GM23338 (cell line): ENCODE results near the gene CCDC177.

Experiments used
- CREB1 ChIP-seq: fragments of 250-450 bp; sonication (Bioruptor Pico); IDR thresholded peaks from 2 replicates; pipeline ENCODE4 v1.5.0; 2020; ENCODE audit warnings: low read depth, mild to moderate bottlenecking, moderate library complexity
- EZH2 ChIP-seq: fragments of 200-600 bp; sonication (generic); IDR thresholded peaks from one replicate; pipeline ENCODE4 v1.8.0; 2017; ENCODE audit warnings: antibody characterized with exemption, mild to moderate bottlenecking, low read depth; ENCODE audit not compliant: unreplicated experiment
- EZH2phosphoT487 ChIP-seq: fragments of 200-600 bp; sonication (generic); IDR thresholded peaks from one replicate; pipeline ENCODE4 v1.8.1; 2018; ENCODE audit warnings: antibody characterized with exemption; ENCODE audit not compliant: unreplicated experiment
- JUNB ChIP-seq: IDR thresholded peaks from one replicate; pipeline ENCODE4 v1.6.1; 2016; ENCODE audit warnings: antibody characterized with exemption; ENCODE audit not compliant: unreplicated experiment
- NANOG ChIP-seq: IDR thresholded peaks from 2 replicates; pipeline ENCODE4 v1.6.1; 2016; ENCODE audit warnings: antibody characterized with exemption, borderline replicate concordance
- POLR2AphosphoS5 ChIP-seq: IDR thresholded peaks from 2 replicates; pipeline ENCODE4 v1.6.1; 2016; ENCODE audit warnings: antibody characterized with exemption, low read depth
- STAT1 ChIP-seq: IDR thresholded peaks from one replicate; pipeline ENCODE4 v1.6.1; 2016; ENCODE audit warnings: antibody characterized with exemption; ENCODE audit not compliant: unreplicated experiment
- ZNF114 ChIP-seq: fragments of 250-450 bp; sonication (Bioruptor Pico); IDR thresholded peaks from 2 replicates; pipeline ENCODE4 v1.5.0; 2020; ENCODE audit warnings: mild to moderate bottlenecking, moderate library complexity
- ZNF331 ChIP-seq: fragments of 250-450 bp; sonication (Bioruptor Pico); IDR thresholded peaks from 2 replicates; pipeline ENCODE4 v1.5.0; 2020; ENCODE audit warnings: low read depth, mild to moderate bottlenecking, moderate library complexity
- TF ChIP-seq, protein P1 (sequence below), 2 experiments: fragments of 200-600 bp in 1 of 2; sonication (generic) in 1 of 2; conservative IDR thresholded peaks; 2 replicates each; pipeline versions ENCODE4 v1.5.1 to v1.6.1; 2016 to 2017; ENCODE audit warnings: antibody characterized with exemption in 2 of 2, low read depth in 2 of 2, mild to moderate bottlenecking in 2 of 2, moderate library complexity in 1 of 2
- TF ChIP-seq, protein P2 (sequence below): IDR thresholded peaks from 2 replicates; pipeline ENCODE4 v1.6.1; 2016; ENCODE audit warnings: antibody characterized with exemption
- TF ChIP-seq, protein P3 (sequence below): IDR thresholded peaks from one replicate; pipeline ENCODE4 v1.6.1; 2018; ENCODE audit warnings: antibody characterized with exemption; ENCODE audit not compliant: unreplicated experiment

DNA sequence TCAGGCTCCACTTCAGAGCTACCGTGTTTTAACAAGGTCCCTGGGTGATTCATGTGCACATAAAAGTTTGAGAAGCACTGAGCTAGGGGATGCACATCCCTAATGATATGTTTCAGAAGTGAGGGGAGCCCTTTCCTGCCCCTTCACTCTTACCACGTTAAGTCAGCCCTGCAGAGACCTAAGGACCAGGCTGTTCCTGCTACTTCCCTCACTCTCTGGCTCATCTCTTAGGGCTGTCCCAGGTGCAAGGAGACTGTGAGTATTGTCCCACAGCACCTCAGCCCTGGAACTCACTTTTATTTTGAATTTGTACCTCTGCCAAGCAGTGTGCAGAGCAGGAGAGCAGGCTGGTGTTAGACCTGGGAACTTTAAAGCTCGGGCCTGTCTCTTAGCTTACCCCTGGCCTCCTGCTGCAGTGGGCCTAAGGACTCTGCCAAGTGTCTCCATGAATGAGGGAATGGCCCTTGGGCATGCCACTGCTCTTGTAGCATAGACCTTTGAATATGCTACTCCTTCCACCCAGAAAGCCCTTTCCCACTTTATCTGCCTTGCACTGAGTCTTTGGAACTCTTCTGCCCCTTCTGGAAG is 25.7 kb upstream of the CCDC177 start:
- TF ChIP-seq, protein P1, sequence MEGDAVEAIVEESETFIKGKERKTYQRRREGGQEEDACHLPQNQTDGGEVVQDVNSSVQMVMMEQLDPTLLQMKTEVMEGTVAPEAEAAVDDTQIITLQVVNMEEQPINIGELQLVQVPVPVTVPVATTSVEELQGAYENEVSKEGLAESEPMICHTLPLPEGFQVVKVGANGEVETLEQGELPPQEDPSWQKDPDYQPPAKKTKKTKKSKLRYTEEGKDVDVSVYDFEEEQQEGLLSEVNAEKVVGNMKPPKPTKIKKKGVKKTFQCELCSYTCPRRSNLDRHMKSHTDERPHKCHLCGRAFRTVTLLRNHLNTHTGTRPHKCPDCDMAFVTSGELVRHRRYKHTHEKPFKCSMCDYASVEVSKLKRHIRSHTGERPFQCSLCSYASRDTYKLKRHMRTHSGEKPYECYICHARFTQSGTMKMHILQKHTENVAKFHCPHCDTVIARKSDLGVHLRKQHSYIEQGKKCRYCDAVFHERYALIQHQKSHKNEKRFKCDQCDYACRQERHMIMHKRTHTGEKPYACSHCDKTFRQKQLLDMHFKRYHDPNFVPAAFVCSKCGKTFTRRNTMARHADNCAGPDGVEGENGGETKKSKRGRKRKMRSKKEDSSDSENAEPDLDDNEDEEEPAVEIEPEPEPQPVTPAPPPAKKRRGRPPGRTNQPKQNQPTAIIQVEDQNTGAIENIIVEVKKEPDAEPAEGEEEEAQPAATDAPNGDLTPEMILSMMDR (conservative IDR thresholded peaks at IDR 0.05; ENCODE audit: low read depth in 2 of 2), result no peak
- TF ChIP-seq NANOG (no peak), EZH2phosphoT487 (no peak), CREB1 (CRISPR knock-in tag) (no peak), POLR2AphosphoS5 (no peak), EZH2 (no peak), ZNF114 (CRISPR knock-in tag) (no peak), JUNB (no peak), ZNF331 (CRISPR knock-in tag) (no peak), STAT1 (no peak)
- TF ChIP-seq, protein P2, sequence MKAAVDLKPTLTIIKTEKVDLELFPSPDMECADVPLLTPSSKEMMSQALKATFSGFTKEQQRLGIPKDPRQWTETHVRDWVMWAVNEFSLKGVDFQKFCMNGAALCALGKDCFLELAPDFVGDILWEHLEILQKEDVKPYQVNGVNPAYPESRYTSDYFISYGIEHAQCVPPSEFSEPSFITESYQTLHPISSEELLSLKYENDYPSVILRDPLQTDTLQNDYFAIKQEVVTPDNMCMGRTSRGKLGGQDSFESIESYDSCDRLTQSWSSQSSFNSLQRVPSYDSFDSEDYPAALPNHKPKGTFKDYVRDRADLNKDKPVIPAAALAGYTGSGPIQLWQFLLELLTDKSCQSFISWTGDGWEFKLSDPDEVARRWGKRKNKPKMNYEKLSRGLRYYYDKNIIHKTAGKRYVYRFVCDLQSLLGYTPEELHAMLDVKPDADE, result no peak
- TF ChIP-seq, protein P3, sequence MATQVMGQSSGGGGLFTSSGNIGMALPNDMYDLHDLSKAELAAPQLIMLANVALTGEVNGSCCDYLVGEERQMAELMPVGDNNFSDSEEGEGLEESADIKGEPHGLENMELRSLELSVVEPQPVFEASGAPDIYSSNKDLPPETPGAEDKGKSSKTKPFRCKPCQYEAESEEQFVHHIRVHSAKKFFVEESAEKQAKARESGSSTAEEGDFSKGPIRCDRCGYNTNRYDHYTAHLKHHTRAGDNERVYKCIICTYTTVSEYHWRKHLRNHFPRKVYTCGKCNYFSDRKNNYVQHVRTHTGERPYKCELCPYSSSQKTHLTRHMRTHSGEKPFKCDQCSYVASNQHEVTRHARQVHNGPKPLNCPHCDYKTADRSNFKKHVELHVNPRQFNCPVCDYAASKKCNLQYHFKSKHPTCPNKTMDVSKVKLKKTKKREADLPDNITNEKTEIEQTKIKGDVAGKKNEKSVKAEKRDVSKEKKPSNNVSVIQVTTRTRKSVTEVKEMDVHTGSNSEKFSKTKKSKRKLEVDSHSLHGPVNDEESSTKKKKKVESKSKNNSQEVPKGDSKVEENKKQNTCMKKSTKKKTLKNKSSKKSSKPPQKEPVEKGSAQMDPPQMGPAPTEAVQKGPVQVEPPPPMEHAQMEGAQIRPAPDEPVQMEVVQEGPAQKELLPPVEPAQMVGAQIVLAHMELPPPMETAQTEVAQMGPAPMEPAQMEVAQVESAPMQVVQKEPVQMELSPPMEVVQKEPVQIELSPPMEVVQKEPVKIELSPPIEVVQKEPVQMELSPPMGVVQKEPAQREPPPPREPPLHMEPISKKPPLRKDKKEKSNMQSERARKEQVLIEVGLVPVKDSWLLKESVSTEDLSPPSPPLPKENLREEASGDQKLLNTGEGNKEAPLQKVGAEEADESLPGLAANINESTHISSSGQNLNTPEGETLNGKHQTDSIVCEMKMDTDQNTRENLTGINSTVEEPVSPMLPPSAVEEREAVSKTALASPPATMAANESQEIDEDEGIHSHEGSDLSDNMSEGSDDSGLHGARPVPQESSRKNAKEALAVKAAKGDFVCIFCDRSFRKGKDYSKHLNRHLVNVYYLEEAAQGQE, result no peak
